Gastroesophageal sphincter (tissue), 3 donors: ENCODE results near the gene CYTH3.
"Not testable (repeated sequence)": the region's sequence is repeated elsewhere in the genome, so short reads cannot be mapped to it uniquely, and the experiment has no call there.

ENCODE experiments used
- EP300 ChIP-seq: sonication (generic); formaldehyde crosslinking; IDR thresholded peaks from one replicate; pipeline ENCODE4 v1.6.1; 2017; ENCODE audit warnings: antibody characterized with exemption, mild to moderate bottlenecking
- POLR2A ChIP-seq, 2 donors: fragments of 450-650 bp; IDR thresholded peaks; one replicate each; pipeline ENCODE4 v1.6.1; 2017; ENCODE audit warnings: antibody characterized with exemption in 2 of 2, mild to moderate bottlenecking in 2 of 2, moderate library complexity in 1 of 2
- TF ChIP-seq, protein P1 (sequence below), 4 experiments: fragments of 200-600 bp in 2 of 4; fragments of 450-650 bp in 2 of 4; sonication (generic) in 1 of 4; IDR thresholded peaks; one replicate each; pipeline ENCODE4 v1.5.1; 2017 to 2019; ENCODE audit warnings: antibody characterized with exemption in 4 of 4, mild to moderate bottlenecking in 2 of 4, moderate library complexity in 2 of 4

DNA sequence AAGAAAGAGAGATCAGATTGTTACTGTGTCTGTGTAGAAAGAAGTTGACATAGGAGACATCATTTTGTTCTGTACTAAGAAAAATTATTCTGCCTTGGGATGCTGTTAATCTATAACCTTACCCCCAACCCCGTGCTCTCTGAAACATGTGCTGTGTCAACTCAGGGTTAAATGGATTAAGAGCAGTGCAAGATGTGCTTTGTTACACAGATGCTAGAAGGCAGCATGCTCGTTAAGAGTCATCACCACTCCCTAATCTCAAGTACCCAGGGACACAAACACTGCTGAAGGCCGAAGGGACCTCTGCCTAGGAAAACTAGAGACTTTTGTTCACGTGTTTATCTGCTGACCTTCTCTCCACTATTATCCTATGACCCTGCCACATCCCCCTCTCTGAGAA, 49.0 kb downstream of the CYTH3 start:
- TF ChIP-seq, protein P1, sequence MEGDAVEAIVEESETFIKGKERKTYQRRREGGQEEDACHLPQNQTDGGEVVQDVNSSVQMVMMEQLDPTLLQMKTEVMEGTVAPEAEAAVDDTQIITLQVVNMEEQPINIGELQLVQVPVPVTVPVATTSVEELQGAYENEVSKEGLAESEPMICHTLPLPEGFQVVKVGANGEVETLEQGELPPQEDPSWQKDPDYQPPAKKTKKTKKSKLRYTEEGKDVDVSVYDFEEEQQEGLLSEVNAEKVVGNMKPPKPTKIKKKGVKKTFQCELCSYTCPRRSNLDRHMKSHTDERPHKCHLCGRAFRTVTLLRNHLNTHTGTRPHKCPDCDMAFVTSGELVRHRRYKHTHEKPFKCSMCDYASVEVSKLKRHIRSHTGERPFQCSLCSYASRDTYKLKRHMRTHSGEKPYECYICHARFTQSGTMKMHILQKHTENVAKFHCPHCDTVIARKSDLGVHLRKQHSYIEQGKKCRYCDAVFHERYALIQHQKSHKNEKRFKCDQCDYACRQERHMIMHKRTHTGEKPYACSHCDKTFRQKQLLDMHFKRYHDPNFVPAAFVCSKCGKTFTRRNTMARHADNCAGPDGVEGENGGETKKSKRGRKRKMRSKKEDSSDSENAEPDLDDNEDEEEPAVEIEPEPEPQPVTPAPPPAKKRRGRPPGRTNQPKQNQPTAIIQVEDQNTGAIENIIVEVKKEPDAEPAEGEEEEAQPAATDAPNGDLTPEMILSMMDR (IDR thresholded peaks at IDR 0.05) = not testable (repeated sequence)
- TF ChIP-seq POLR2A (IDR thresholded peaks at IDR 0.05); EP300: not testable (repeated sequence)
